Osteocyte (in vitro differentiated cells): ENCODE measurements around the gene ITGAD. TPM values are rescaled to one million over a fixed set of nuclear protein-coding genes. Genes with fewer than 3 reads are reported as not detected.

Source experiments
- DNase-seq: peaks from one replicate; pipeline ENCODE4 v3.0.0; 2021; ENCODE audit warnings: mixed read lengths; ENCODE audit not compliant: unreplicated experiment; ENCODE audit errors: extremely low spot score
- H3K27ac Mint-ChIP-seq: one replicate; pipeline ENCODE4 v1.8.0; 2021; ENCODE audit warnings: mild to moderate bottlenecking, mixed read lengths; ENCODE audit not compliant: unreplicated experiment
- H3K27me3 Mint-ChIP-seq: one replicate; pipeline ENCODE4 v1.8.0; 2021; ENCODE audit warnings: mixed read lengths; ENCODE audit not compliant: unreplicated experiment
- H3K36me3 Mint-ChIP-seq: one replicate; pipeline ENCODE4 v1.8.0; 2021; ENCODE audit warnings: mixed read lengths; ENCODE audit not compliant: unreplicated experiment
- H3K4me1 Mint-ChIP-seq: one replicate; pipeline ENCODE4 v1.8.0; 2021; ENCODE audit warnings: mixed read lengths; ENCODE audit not compliant: unreplicated experiment
- H3K4me3 Mint-ChIP-seq: one replicate; pipeline ENCODE4 v1.8.0; 2021; ENCODE audit warnings: mild to moderate bottlenecking, moderate library complexity, mixed read lengths; ENCODE audit not compliant: unreplicated experiment
- H3K9me3 Mint-ChIP-seq: one replicate; pipeline ENCODE4 v1.8.0; 2021; ENCODE audit warnings: mixed read lengths; ENCODE audit not compliant: unreplicated experiment
- total RNA-seq: library from RNA; stranded (reverse); gene quantifications from 2 replicates; pipeline ENCODE4 v1.2.1, GENCODE V29; 2021
- TF ChIP-seq, protein P1 (sequence below): fragments of 200-600 bp; sonication (generic); IDR thresholded peaks from 2 replicates; pipeline ENCODE4 v1.5.0; 2021; ENCODE audit warnings: antibody characterized with exemption, mild to moderate bottlenecking, moderate library complexity

Gene ITGAD
- total RNA-seq, 1 donor from 2014 or later = not detected

DNA sequence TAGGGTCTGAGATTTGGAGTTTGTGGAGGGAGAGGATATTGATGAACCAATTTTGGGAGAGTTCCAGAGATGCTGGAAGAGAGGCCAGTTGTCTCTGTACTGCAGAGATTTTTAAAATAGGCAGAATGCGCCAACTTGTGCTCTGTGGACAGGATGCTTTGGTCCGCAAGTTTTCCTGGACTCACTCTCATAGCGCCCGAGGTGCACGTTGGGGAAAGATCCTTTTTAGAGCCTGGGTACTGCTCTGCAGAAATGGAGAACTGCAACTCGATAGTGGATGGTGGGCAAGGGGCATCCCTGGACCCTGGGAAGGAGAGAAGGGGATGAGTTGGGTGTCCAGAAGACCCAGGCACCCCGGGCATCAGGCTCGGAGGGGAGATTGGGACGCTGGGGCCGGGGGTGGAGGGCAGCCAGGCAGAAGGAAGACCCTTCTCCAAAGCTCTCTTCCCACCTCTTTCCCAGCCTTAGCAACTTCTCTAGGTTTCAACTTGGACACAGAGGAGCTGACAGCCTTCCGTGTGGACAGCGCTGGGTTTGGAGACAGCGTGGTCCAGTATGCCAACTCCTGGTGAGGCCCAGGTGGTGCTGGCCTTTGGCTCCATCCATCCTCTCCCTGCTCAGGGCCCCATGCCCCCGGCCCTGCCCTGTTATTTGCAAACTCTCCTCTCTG lies 37.6 kb upstream of the ITGAD start:
- H3K36me3 Mint-ChIP-seq = no peaks in the 10 kb centered on the region
- TF ChIP-seq, protein P1, sequence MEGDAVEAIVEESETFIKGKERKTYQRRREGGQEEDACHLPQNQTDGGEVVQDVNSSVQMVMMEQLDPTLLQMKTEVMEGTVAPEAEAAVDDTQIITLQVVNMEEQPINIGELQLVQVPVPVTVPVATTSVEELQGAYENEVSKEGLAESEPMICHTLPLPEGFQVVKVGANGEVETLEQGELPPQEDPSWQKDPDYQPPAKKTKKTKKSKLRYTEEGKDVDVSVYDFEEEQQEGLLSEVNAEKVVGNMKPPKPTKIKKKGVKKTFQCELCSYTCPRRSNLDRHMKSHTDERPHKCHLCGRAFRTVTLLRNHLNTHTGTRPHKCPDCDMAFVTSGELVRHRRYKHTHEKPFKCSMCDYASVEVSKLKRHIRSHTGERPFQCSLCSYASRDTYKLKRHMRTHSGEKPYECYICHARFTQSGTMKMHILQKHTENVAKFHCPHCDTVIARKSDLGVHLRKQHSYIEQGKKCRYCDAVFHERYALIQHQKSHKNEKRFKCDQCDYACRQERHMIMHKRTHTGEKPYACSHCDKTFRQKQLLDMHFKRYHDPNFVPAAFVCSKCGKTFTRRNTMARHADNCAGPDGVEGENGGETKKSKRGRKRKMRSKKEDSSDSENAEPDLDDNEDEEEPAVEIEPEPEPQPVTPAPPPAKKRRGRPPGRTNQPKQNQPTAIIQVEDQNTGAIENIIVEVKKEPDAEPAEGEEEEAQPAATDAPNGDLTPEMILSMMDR = no peak
- H3K27me3 Mint-ChIP-seq = no peaks in the 10 kb centered on the region
- no peaks in the 10 kb centered on the region for H3K4me1 Mint-ChIP-seq
- no peak overlapping the region for H3K27ac Mint-ChIP-seq
- no peaks in the 10 kb centered on the region for H3K9me3 Mint-ChIP-seq
- no peak overlapping the region for H3K4me3 Mint-ChIP-seq
- no peak for DNase-seq

DNA sequence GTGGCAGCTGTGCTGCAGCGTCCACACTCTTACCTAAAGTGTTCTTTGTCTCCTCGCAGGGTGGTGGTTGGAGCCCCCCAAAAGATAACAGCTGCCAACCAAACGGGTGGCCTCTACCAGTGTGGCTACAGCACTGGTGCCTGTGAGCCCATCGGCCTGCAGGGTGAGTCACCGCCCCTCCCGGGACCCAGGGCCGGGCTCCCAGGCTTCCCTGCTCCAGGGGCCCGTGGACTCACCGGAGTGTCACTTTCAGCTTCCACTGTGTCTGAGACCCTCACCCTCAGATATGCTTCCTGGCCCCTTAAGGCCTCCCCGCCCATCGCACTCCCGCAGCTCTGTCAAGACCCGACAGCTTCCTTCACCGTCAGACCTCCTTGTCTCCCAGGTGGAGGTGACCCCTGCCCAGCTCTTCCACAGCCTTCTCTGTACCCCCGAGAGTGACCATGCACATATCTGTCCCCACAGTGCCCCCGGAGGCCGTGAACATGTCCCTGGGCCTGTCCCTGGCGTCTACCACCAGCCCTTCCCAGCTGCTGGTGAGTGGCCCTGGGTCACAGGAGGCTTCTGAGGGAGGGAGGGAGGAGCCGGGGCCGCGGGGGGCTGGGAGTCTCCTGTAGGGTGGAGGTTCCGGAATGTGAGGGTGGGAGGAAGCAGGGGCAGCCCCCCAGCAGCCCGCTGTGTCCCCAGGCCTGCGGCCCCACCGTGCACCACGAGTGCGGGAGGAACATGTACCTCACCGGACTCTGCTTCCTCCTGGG lies 36.4 kb upstream of the ITGAD start:
- no peaks in the 10 kb centered on the region for H3K9me3 Mint-ChIP-seq
- no peak overlapping the region for H3K4me3 Mint-ChIP-seq
- H3K27me3 Mint-ChIP-seq = peaks cover 3% of the 10 kb centered on the region
- TF ChIP-seq, protein P1 = no peak
- no peaks in the 10 kb centered on the region for H3K4me1 Mint-ChIP-seq
- no peak for DNase-seq
- no peak overlapping the region for H3K27ac Mint-ChIP-seq
- H3K36me3 Mint-ChIP-seq = no peaks in the 10 kb centered on the region

GRCh38 chr16:31357324-31358109 lies 35.6 kb upstream of the ITGAD start:
- Mint-ChIP-seq H3K27me3 (peaks cover 3% of the 10 kb centered on the region), H3K36me3 (no peaks in the 10 kb centered on the region), H3K9me3 (no peaks in the 10 kb centered on the region), H3K4me3 (no peak overlapping the region), H3K27ac (no peak overlapping the region), H3K4me1 (no peaks in the 10 kb centered on the region)
- TF ChIP-seq, protein P1 = no peak
- DNase-seq = no peak

DNA sequence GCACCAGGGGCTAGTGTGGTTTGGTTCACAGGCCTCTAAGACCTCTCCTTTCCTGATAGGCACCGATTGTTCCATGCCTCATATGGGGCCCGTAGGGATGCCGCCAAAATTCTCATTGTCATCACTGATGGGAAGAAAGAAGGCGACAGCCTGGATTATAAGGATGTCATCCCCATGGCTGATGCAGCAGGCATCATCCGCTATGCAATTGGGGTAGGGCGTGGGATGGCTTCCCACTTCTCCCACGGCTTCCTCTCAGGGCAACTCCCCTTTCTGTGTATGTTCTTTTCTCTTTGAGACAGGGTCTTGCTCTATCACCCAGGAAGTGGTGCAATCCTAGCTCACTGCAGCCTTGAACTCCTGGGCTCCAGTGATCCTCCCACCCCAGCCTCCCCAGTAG lies 32.9 kb upstream of the ITGAD start:
- TF ChIP-seq, protein P1 = no peak
- no peak for DNase-seq
- Mint-ChIP-seq H3K9me3 (no peaks in the 10 kb centered on the region), H3K27ac (no peak overlapping the region), H3K27me3 (peaks cover 3% of the 10 kb centered on the region), H3K4me1 (no peaks in the 10 kb centered on the region), H3K36me3 (no peaks in the 10 kb centered on the region), H3K4me3 (no peak overlapping the region)
